GM12878 (cell line): ENCODE measurements around the gene TAF13. TPM values are rescaled to one million over a fixed set of nuclear protein-coding genes. Genes with fewer than 3 reads are reported as not detected.

Experiments used
- ATAC-seq: fragments of 200-7000 bp; cut with Tn5 transposase; 3 replicates; pipeline ENCODE4 v1.9.1; 2020; ENCODE audit warnings: mild to moderate bottlenecking, moderate library complexity
- BruUV-seq: library from RNA; stranded (reverse); fragments of 400-500 nt; replicated peaks from 2 replicates; lab custom pipeline; 2021; lab: Mats Ljungman, UMichigan
- CTCF ChIA-PET: fragments of 300-600 bp; sonication (Branson Sonifier 250); formaldehyde crosslinking; extraction: SDS; loops from one replicate; lab custom pipeline; 2021; ENCODE audit warnings: inconsistent platforms; lab: Yijun Ruan, JAX
- POLR2A ChIA-PET: fragments of 350-600 bp; formaldehyde crosslinking; extraction: SDS; loops from one replicate; lab custom pipeline; 2021; ENCODE audit warnings: inconsistent platforms; lab: Charles Lee
- RAD21 ChIA-PET: fragments of 300-600 bp; sonication (Branson Sonifier 250); formaldehyde crosslinking; loops from one replicate; lab custom pipeline; 2023; ENCODE audit warnings: antibody characterized with exemption; ENCODE audit not compliant: unreplicated experiment; lab: Charles Lee
- SMC1A ChIA-PET: fragments of 300-600 bp; sonication (Branson Sonifier 250); formaldehyde crosslinking; loops from one replicate; lab custom pipeline; 2023; ENCODE audit not compliant: unreplicated experiment, uncharacterized antibody; lab: Charles Lee
- DNase-seq: peaks from one replicate; pipeline ENCODE4 v3.0.0-alpha.2; 2011; ENCODE audit warnings: low read depth, low spot score
- FAIRE-seq: peaks from 3 replicates; lab custom pipeline; 2011; peaks lifted over from hg19 to GRCh38; lab: Jason Lieb, UNC
- H2AFZ ChIP-seq: 2 replicates; pipeline ENCODE4 v1.6.0; 2011; ENCODE audit warnings: low read depth, low read length, control low read depth; ENCODE audit not compliant: control insufficient read depth
- H3K27ac ChIP-seq: 2 replicates; pipeline ENCODE4 v1.5.1; 2011; ENCODE audit warnings: control low read depth; ENCODE audit not compliant: control insufficient read depth, insufficient read depth
- H3K27me3 ChIP-seq, 2 experiments: replicated peaks in 1 of 2; 2 replicates each; pipeline versions ENCODE4 v1.6.0 to v1.6.1; 2011; ENCODE audit warnings: low read length in 1 of 2; ENCODE audit not compliant: control insufficient read depth in 2 of 2, insufficient read depth in 2 of 2
- H3K36me3 ChIP-seq, 2 experiments: 2 replicates each; pipeline ENCODE4 v1.5.1; 2011; ENCODE audit warnings: low read length in 1 of 2; ENCODE audit not compliant: control insufficient read depth in 2 of 2, insufficient read depth in 2 of 2
- H3K4me1 ChIP-seq: 2 replicates; pipeline ENCODE4 v1.6.1; 2011; ENCODE audit warnings: mild to moderate bottlenecking, low read length, moderate library complexity, mixed read lengths; ENCODE audit not compliant: control insufficient read depth, insufficient read depth
- H3K4me2 ChIP-seq: 2 replicates; pipeline ENCODE4 v1.6.0; 2011; ENCODE audit warnings: control low read depth; ENCODE audit not compliant: control insufficient read depth, insufficient read depth
- H3K4me3 ChIP-seq: fragments of 200-600 bp; sonication (generic); 2 replicates; pipeline ENCODE4 v1.5.1; 2016
- H3K79me2 ChIP-seq: 2 replicates; pipeline ENCODE4 v1.6.0; 2011; ENCODE audit warnings: low read length; ENCODE audit not compliant: control insufficient read depth, insufficient read depth
- H3K9ac ChIP-seq: 2 replicates; pipeline ENCODE4 v1.8.0; 2011; ENCODE audit warnings: low read length, control low read depth, mixed read lengths; ENCODE audit not compliant: control insufficient read depth, insufficient read depth
- H3K9me3 ChIP-seq: replicated peaks from 3 replicates; pipeline ENCODE4 v1.5.1; 2011; ENCODE audit warnings: mild to moderate bottlenecking, low read length; ENCODE audit not compliant: control insufficient read depth, insufficient read depth
- H4K20me1 ChIP-seq: 2 replicates; pipeline ENCODE4 v1.6.0; 2011; ENCODE audit not compliant: control insufficient read depth, insufficient read depth
- SUPT20H ChIP-seq: IDR thresholded peaks from 2 replicates; pipeline ENCODE4 v1.6.1; 2011; ENCODE audit warnings: low read depth, mild to moderate bottlenecking, low read length, moderate library complexity, borderline replicate concordance; ENCODE audit not compliant: control insufficient read depth
- ZNF384 ChIP-seq: IDR thresholded peaks from 2 replicates; pipeline ENCODE4 v1.6.1; 2012; ENCODE audit warnings: low read depth, mild to moderate bottlenecking, low read length, improper control_type of control experiment, borderline replicate concordance
- WGBS: methylation state at CpG from one replicate; pipeline ENCODE4 v1.1.6; 2016; ENCODE audit warnings: low lambda C conversion rate; ENCODE audit not compliant: insufficient replicate concordance, insufficient coverage; ENCODE audit errors: missing lambda C conversion rate; 5-methylcytosine and 5-hydroxymethylcytosine counted together
- in situ Hi-C: fragments of 300-500 bp; cut with MboI; formaldehyde crosslinking; loops from 9 replicates; pipeline ENCODE4 v1.14.3; 2018; ENCODE audit warnings: mixed read lengths
- intact Hi-C: fragments of 100-400 bp; cut with micrococcal nuclease; formaldehyde crosslinking; loops from one replicate; pipeline ENCODE4 v1.14.2; 2022; ENCODE audit not compliant: unreplicated experiment
- polyA plus RNA-seq, 11 experiments: library from polyadenylated mRNA; depleted of rRNA in 4 of 11; unstranded in 6 of 11; stranded (reverse) in 5 of 11; fragments of >200 nt; fragmentation: Nextera tagmentation in 4 of 11; fragmentation: Illumina TruSeq in 1 of 11; extraction: Ambion mirVana in 4 of 11; extraction: Trizol in 1 of 11; gene quantifications; 1 replicate in 1 of 11; 2 replicates in 10 of 11; pipeline versions ENCODE4 v1.2.1 to v1.2.3, GENCODE V29; 2011 to 2016; ENCODE audit warnings: inconsistent platforms in 2 of 11, missing spikeins in 2 of 11, low read depth in 1 of 11
- total RNA-seq, 4 experiments: library from RNA; depleted of rRNA in 3 of 4; stranded (reverse); fragments of >200 nt in 3 of 4; fragmentation: Illumina TruSeq in 1 of 4; extraction: Trizol in 1 of 4; gene quantifications; 2 replicates each; pipeline versions ENCODE4 v1.2.1 to v1.2.3, GENCODE V29; 2013 to 2021
- TF ChIP-seq, protein P1 (sequence below): IDR thresholded peaks from 2 replicates; pipeline ENCODE4 v1.6.1; 2012; ENCODE audit warnings: mild to moderate bottlenecking, low read depth, low read length
- TF ChIP-seq, protein P2 (sequence below): fragments of 450-650 bp; IDR thresholded peaks from 2 replicates; pipeline ENCODE4 v1.6.1; 2017; ENCODE audit warnings: antibody characterized with exemption, mild to moderate bottlenecking, moderate library complexity

TAF13 gene
- total and polyA plus RNA-seq, 10 of the 15 experiments (the other 5 are each of a cell fraction or from before 2014, with no cell fraction given), result 8.1 to 30.6 (median 18.0) TPM

DNA sequence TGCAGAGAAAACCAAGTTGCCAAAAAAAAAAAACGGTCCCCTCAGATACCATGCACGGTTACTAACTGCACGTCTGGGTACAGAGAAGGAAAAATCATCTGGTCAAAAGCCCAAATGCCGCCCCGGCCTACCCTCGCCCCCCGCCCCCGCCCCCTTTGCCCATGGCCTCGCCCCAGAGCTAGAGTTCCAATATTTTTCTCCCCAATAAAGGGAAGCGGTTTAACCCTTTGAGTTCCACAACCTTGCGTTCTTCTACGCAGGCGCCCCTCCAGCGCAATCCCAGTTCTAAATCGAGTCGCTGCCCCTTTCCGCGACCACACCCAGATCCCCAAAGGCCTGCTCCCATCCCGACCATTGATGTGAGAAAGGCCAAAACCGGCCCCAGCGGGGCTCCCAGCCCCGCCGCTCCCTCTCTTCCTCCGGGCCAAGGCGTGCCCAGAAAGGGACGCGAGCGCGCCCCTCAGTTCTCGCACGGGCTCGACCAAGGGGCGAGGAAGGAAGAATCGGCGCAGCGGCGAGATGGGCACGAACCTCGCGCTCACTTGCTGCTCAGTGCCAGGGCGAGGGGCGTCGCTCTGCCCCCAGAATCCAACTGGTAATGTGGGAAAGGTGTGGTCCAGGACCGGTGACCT is 34.7 kb downstream of the TAF13 start (continued):
- TF ChIP-seq, protein P1, sequence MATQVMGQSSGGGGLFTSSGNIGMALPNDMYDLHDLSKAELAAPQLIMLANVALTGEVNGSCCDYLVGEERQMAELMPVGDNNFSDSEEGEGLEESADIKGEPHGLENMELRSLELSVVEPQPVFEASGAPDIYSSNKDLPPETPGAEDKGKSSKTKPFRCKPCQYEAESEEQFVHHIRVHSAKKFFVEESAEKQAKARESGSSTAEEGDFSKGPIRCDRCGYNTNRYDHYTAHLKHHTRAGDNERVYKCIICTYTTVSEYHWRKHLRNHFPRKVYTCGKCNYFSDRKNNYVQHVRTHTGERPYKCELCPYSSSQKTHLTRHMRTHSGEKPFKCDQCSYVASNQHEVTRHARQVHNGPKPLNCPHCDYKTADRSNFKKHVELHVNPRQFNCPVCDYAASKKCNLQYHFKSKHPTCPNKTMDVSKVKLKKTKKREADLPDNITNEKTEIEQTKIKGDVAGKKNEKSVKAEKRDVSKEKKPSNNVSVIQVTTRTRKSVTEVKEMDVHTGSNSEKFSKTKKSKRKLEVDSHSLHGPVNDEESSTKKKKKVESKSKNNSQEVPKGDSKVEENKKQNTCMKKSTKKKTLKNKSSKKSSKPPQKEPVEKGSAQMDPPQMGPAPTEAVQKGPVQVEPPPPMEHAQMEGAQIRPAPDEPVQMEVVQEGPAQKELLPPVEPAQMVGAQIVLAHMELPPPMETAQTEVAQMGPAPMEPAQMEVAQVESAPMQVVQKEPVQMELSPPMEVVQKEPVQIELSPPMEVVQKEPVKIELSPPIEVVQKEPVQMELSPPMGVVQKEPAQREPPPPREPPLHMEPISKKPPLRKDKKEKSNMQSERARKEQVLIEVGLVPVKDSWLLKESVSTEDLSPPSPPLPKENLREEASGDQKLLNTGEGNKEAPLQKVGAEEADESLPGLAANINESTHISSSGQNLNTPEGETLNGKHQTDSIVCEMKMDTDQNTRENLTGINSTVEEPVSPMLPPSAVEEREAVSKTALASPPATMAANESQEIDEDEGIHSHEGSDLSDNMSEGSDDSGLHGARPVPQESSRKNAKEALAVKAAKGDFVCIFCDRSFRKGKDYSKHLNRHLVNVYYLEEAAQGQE, result no peak
- TF ChIP-seq, all 136 proteins: peak for 0

DNA sequence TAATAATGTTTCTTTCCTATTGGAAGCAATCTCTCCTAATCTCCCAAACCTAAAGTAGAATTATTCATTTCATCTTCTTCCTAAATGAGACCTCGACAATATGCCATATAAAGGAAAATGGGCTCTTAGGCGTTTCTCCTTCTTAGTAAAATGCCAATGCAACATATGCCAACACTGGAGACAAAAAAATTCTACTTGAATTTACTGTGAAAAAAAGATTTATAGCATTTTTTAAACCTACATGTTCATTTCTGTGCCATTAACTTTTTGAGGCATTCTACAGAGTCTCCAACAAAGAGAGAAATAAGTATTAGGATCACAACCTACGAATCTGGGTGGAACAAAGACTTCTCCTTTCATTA is 35.2 kb downstream of the TAF13 start:
- Histone ChIP-seq H3K4me2 (peak overlapping the region; percentile 56), H3K27ac (no peak overlapping the region; the same call in 1 of the 2 replicates), H3K36me3 (no peaks in the 10 kb centered on the region), H3K27me3 (no peaks in the 10 kb centered on the region), H2AFZ (peak overlapping the region; percentile 9), H3K79me2 (peaks cover 15% of the 10 kb centered on the region), H3K4me3 (peak overlapping the region; percentile 100), H4K20me1 (no peaks in the 10 kb centered on the region), H3K9me3 (no peaks in the 10 kb centered on the region), H3K4me1 (no peaks in the 10 kb centered on the region), H3K9ac (peak overlapping the region; percentile 24)
- WGBS, result 22% methylated on average over 3 of the region's 3 CpGs
- no peak for FAIRE-seq
- no peak for DNase-seq
- CTCF ChIA-PET, result interaction anchor here (1.0 to 1.1 kb wide), 2 partner anchors 13 to 78 kb away, joined by 3 read pairs; no protein-coding TSS in a partner anchor
- TSS peak; percentile 83 for BruUV-seq
- SMC1A ChIA-PET, result no interaction called here
- TF ChIP-seq SUPT20H (no peak), ZNF384 (0 out of 2 replicates have a peak, but pooled peaks have one; percentile 26)
- TF ChIP-seq, protein P2, sequence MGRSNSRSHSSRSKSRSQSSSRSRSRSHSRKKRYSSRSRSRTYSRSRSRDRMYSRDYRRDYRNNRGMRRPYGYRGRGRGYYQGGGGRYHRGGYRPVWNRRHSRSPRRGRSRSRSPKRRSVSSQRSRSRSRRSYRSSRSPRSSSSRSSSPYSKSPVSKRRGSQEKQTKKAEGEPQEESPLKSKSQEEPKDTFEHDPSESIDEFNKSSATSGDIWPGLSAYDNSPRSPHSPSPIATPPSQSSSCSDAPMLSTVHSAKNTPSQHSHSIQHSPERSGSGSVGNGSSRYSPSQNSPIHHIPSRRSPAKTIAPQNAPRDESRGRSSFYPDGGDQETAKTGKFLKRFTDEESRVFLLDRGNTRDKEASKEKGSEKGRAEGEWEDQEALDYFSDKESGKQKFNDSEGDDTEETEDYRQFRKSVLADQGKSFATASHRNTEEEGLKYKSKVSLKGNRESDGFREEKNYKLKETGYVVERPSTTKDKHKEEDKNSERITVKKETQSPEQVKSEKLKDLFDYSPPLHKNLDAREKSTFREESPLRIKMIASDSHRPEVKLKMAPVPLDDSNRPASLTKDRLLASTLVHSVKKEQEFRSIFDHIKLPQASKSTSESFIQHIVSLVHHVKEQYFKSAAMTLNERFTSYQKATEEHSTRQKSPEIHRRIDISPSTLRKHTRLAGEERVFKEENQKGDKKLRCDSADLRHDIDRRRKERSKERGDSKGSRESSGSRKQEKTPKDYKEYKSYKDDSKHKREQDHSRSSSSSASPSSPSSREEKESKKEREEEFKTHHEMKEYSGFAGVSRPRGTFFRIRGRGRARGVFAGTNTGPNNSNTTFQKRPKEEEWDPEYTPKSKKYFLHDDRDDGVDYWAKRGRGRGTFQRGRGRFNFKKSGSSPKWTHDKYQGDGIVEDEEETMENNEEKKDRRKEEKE, result no peak
- RAD21 ChIA-PET, result interaction anchor here (1.0 kb wide), 1 partner anchor 78 kb away, joined by 4 read pairs; the partner anchor contains the start of gene CLCC1
- ATAC-seq, result no peak
- POLR2A ChIA-PET, result interaction anchor here (0.7 to 1.7 kb wide), 2 partner anchors 78 to 351 kb away, joined by 5 to 7 read pairs; no protein-coding TSS in a partner anchor
- in situ Hi-C loops (no loop called here), intact Hi-C loops (loop anchor here (5.0 kb wide), 1 partner anchor 72 kb away; the partner anchor contains the start of gene ELAPOR1)
